Astrocyte of the cerebellum (primary cell): ENCODE data around the gene PIP5K1C.

Experiments
- DNase-seq: peaks from one replicate; pipeline ENCODE4 v3.0.0-alpha.2; 2011; ENCODE audit warnings: low read depth
- H3K4me3 ChIP-seq: 2 replicates; pipeline ENCODE4 v1.5.1; 2011; ENCODE audit warnings: mild to moderate bottlenecking, low read depth, low read length, moderate library complexity
- CTCF ChIP-seq: IDR thresholded peaks from 2 replicates; pipeline ENCODE4 v1.5.1; 2012; ENCODE audit warnings: low read length, low read depth, moderate library complexity, mild to moderate bottlenecking; ENCODE audit errors: missing control alignments
- in situ Hi-C: cut with HindIII; loops from 2 replicates; pipeline ENCODE4 v1.10.0; 2017; ENCODE audit warnings: low sequenced_read_pairs

The PIP5K1C gene

GRCh38 chr19:3690551-3691371 is 9.5 kb downstream of the PIP5K1C start:
- DNase-seq = no peak
- in situ Hi-C loops = no loop called here
- no peak overlapping the region for H3K4me3 ChIP-seq
- TF ChIP-seq CTCF = no peak

DNA sequence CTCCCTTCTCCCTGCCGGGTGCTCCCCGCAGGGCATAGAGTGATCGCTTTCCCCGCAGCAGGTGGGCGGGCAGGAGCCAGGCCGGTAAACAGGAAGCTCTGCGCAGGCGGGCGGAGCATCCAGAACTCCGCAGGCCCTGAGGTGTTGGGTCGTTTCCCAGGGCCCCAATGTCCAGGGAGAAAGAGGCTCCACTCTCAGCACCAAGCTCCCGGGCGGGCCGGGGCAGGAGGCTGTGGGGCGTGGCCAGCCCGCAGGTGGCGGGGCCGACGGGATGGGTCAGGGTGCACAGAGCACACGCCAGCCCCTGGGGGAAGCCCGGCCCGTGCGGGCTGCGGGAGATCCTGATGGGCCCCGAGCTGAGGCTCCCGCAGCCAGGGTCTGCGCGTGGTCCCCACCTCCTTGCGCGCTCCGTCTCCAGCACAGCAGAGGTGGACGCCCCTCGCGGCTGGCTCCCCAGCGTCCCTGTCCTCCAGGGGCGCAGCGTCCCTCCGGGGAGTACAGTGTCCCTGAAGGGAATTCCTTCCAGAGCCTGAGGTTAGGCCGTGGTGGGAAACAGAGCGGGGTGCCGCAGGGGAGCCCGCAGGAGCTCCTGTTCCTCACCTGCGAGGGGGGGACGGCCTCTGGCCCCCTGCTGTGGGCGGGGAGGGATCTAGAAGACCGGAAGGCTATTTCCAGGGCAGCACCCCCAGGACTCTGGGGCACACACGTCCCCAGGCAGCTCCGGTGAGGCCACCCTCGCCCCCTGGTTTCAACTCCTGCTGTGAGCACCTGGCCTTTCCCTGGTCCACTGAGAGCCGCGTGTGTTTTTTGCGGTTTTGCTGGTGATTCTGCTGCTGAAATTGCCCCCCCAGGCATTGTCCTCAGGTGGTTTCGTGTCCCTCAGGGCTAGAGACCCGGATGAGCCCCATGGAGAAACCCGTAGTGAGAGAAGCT is 12.2 kb downstream of the PIP5K1C start:
- in situ Hi-C loops = no loop called here
- no peak for DNase-seq
- no peak overlapping the region for H3K4me3 ChIP-seq
- no peak for TF ChIP-seq CTCF

DNA sequence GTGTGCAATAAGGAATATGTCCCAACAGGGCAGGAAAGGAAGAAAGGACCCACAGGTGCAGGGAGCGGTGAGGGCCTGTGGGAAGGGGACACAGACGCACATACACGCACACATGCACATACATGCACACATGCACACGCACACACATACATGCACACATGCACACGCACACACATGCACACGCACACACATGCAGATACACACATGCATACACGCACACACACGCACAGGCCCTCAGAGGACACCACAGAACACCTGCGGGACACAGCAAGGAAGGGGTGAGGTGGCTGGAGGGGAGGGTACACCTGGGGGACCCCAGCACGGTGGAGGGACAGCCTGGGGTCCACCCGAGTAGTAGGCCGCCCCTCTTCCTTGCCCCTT is 12.9 kb downstream of the PIP5K1C start:
- in situ Hi-C loops = no loop called here
- TF ChIP-seq CTCF = no peak
- H3K4me3 ChIP-seq = no peak overlapping the region
- DNase-seq = no peak

- in situ Hi-C loops = no loop called here
- TF ChIP-seq CTCF = no peak
- DNase-seq = no peak
- no peak overlapping the region for H3K4me3 ChIP-seq
Measured at GRCh38 chr19:3684817-3685410, 15.4 kb downstream of the PIP5K1C start.

GRCh38 chr19:3684054-3684816 is 16.0 kb downstream of the PIP5K1C start:
- in situ Hi-C loops = no loop called here
- no peak overlapping the region for H3K4me3 ChIP-seq
- no peak for TF ChIP-seq CTCF
- peak; percentile 74 for DNase-seq
